ENCODE measurements around the gene FGD6.
"Not testable (repeated sequence)": the region's sequence is repeated elsewhere in the genome, so short reads cannot be mapped to it uniquely, and the experiment has no call there.

The FGD6 gene

GRCh38 chr12:95204141-95204866 lies 13.0 kb downstream of the FGD6 start:
- DNase-seq, result no peak

GRCh38 chr12:95203487-95204030 lies 13.7 kb downstream of the FGD6 start:
- no peak for DNase-seq

GRCh38 chr12:95202691-95203486 lies 14.4 kb downstream of the FGD6 start:
- DNase-seq, result no peak

GRCh38 chr12:95201056-95201670 lies 16.1 kb downstream of the FGD6 start:
- DNase-seq, result peak; percentile 11

GRCh38 chr12:95200128-95200894 lies 17.0 kb downstream of the FGD6 start:
- no peak for DNase-seq

DNA sequence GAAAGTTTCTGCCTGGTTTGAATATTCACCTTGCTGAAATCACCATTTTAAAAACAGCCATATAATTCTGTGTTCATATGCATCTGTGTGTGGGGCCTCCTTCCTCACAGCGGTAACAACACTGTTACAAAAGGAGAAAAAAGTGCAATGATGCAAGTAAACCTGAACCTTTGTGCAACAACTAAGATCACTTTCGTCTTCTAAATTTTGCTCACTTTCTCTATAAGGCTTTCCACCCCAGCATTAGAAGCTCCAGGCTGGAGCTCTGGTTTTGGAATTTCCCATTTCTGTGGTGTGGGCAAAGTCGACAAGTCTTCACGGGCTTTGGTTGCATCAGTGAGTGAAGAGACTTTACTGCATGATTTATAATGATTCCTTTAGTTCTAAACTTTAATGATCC lies 18.4 kb downstream of the FGD6 start:
- DNase-seq, result no peak

DNA sequence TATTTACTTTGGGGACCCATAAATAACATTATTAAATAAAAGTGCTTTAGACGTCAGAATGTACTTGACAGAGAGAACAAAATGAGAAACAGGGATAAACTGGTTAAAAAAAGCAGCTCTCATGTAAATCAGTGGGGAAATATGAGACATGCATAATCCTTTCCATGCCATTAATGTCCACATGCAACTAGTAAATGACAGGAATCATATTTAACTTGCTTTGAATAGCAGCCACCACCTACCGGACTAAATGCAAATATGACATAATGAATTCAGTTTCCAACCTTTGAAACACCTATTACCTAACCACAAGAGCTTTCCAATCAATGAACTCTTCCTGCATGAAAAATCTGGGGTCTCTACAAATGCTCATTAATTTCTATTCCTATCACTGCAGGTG lies 19.6 kb downstream of the FGD6 start:
- DNase-seq, result peak; percentile 98

DNA sequence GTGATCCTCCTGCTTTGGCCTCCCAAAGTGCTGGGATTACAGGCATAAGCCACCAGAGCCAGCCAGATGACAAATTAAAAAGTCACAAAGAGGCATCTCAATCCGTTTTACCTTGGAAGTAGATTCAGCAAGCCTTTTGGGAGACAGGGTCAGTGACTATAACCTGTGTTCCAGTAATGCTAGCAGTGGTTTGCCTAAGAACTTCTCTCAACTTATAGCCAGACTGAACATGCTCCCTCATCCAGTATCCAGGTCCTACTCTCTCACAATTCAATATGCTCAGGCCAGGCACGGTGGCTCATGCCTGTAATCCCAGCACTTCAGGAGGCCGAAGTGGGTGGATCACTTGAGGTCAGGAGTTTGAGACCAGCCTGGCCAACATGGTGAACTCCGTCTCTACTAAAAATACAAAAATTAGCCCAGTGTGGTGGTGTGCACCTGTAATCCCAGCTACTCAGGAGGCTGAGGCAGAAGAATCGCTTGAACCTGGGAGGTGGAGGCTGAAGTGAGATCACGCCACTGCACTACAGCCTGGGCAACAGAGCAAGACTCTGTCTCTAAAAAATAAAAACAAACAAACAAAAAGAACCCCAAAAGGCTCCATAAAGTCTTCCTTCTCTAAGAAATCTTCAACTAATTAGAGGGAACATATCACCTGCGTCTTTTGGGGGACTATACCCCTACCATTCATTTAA lies 20.2 kb downstream of the FGD6 start:
- not testable (repeated sequence) for DNase-seq

GRCh38 chr12:95195122-95195521 lies 22.1 kb downstream of the FGD6 start:
- no peak for DNase-seq

- no peak for DNase-seq
Observed at GRCh38 chr12:95193139-95193538, 24.1 kb downstream of the FGD6 start.

- no peak for DNase-seq
Observed at GRCh38 chr12:95192271-95192670, 25.0 kb downstream of the FGD6 start.

- DNase-seq, result no peak
Observed at GRCh38 chr12:95191060-95191696, 26.1 kb downstream of the FGD6 start.

GRCh38 chr12:95187865-95188415 lies 29.3 kb downstream of the FGD6 start:
- DNase-seq, result no peak

GRCh38 chr12:95185854-95186253 lies 31.4 kb downstream of the FGD6 start:
- no peak for DNase-seq

DNA sequence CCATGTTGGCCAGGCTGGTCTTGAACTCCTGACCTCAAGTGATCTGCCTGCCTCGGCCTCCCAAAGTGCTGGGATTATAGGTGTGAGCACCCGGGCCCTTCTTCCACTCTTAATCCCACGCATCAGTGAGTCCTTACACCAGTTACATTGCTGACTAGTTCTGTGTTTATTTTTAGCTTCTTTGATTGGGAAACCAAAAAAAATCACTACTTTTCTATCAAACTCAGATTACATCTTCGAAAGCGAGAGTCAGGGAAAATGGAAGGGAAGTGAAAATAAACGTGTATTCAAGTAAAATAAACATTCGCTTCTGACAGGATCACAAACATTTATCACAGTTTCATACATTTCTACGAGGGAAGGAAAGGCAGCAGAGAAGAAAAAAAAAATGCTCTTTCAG lies 32.2 kb downstream of the FGD6 start:
- DNase-seq, result no peak

- DNase-seq, result no peak
Observed at GRCh38 chr12:95184121-95184520, 33.1 kb downstream of the FGD6 start.

GRCh38 chr12:95182868-95183415 lies 34.3 kb downstream of the FGD6 start:
- DNase-seq, result no peak

DNA sequence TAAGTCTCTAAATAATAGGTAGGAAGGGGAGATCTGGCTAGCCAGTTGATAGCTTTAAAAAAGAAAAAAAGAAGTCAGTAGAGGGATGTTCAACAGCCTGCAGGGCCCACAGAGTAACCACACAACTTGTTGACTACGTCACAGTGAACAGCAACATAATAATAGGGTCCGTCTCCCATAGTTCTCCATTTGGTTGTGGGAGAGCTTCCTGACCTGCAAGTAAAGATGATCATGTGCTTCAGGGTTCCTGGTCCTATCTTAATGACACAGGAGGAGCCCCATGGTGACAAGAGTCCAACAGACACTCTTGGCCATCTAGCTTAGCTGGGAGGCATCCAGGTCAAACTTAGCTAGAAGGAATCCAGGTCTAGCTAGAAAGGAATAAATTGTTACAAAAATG lies 36.2 kb downstream of the FGD6 start:
- DNase-seq, result no peak

GRCh38 chr12:95179011-95179410 lies 38.3 kb downstream of the FGD6 start:
- no peak for DNase-seq

GRCh38 chr12:95178136-95178535 lies 39.1 kb downstream of the FGD6 start:
- no peak for DNase-seq

DNA sequence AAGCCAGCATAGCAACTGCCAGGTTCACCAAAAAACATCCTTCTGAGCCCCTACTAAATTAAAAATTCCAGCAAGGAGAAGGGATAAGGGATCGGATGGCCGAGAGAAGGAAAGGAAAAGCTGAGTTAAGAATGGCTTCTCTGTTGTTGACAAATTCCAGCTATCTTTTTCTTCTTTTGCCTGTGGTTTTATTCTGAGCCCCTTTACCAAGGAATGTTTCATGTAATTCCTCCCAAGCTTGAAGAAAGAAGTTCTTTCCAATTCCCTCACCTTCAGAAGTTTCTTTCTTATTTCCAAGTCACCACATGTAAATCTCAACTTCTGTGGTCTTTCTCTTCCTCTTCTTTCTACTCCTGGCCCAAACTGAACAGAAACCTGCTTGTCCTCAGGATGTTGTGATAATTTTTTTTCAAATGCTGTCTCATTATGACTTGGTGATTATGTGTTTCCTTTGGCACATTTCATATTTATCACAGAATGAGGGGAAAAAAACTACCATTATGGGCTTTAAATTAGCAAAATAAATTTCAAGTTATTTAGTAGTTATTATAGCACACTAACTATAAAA lies 40.0 kb downstream of the FGD6 start:
- DNase-seq, result no peak
